ENCODE data around the gene PSMA5. TPM values are rescaled to one million over a fixed set of nuclear protein-coding genes. Genes with fewer than 3 reads are reported as not detected.

PSMA5 gene
- total RNA-seq, 1 donor from 2014 or later = 143 TPM

GRCh38 chr1:109444346-109444745 is 18.1 kb upstream of the PSMA5 start:
- Histone ChIP-seq H3K4me3 (ENCODE audit: insufficient read depth, low read depth, low read length) (no peak overlapping the region), H3K9me3 (ENCODE audit: insufficient read depth, low read depth, low read length) (no peaks in the 10 kb centered on the region), H3K27me3 (ENCODE audit: insufficient read depth, low read length) (peaks cover 18% of the 10 kb centered on the region), H2AFZ (ENCODE audit: low read depth, low read length) (no peak overlapping the region), H3K9ac (ENCODE audit: low read length) (no peak overlapping the region), H4K20me1 (ENCODE audit: insufficient read depth, low read length) (no peaks in the 10 kb centered on the region), H3K79me2 (ENCODE audit: insufficient read depth, low read length) (no peaks in the 10 kb centered on the region), H3K27ac (ENCODE audit: low read depth, low read length) (no peak overlapping the region), H3K36me3 (ENCODE audit: insufficient read depth, low read length) (no peaks in the 10 kb centered on the region), H3K4me1 (ENCODE audit: insufficient read depth, low read length) (no peaks in the 10 kb centered on the region), H3K4me2 (ENCODE audit: low read length) (no peak overlapping the region)
- Mint-ChIP-seq H3K4me3 (ENCODE audit: unreplicated experiment) (no peak overlapping the region), H3K27me3 (ENCODE audit: low read depth, unreplicated experiment) (peaks cover 8% of the 10 kb centered on the region), H3K9me3 (ENCODE audit: unreplicated experiment) (no peaks in the 10 kb centered on the region), H3K27ac (ENCODE audit: unreplicated experiment) (no peak overlapping the region), H3K4me1 (ENCODE audit: low read depth, unreplicated experiment) (no peaks in the 10 kb centered on the region), H3K36me3 (ENCODE audit: low read depth, unreplicated experiment) (no peaks in the 10 kb centered on the region)
- FAIRE-seq = no peak
- no peak for DNase-seq (ENCODE audit: low read depth)
- TF ChIP-seq EZH2 (IDR thresholded peaks at IDR 0.05; ENCODE audit: insufficient read depth, low read length) = no peak
- TF ChIP-seq, protein P1, sequence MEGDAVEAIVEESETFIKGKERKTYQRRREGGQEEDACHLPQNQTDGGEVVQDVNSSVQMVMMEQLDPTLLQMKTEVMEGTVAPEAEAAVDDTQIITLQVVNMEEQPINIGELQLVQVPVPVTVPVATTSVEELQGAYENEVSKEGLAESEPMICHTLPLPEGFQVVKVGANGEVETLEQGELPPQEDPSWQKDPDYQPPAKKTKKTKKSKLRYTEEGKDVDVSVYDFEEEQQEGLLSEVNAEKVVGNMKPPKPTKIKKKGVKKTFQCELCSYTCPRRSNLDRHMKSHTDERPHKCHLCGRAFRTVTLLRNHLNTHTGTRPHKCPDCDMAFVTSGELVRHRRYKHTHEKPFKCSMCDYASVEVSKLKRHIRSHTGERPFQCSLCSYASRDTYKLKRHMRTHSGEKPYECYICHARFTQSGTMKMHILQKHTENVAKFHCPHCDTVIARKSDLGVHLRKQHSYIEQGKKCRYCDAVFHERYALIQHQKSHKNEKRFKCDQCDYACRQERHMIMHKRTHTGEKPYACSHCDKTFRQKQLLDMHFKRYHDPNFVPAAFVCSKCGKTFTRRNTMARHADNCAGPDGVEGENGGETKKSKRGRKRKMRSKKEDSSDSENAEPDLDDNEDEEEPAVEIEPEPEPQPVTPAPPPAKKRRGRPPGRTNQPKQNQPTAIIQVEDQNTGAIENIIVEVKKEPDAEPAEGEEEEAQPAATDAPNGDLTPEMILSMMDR (IDR thresholded peaks at IDR 0.05; ENCODE audit: insufficient read depth, low read depth, low read length) = no peak

- Histone ChIP-seq H3K4me2 (ENCODE audit: low read length) (no peak overlapping the region), H3K36me3 (ENCODE audit: insufficient read depth, low read length) (no peaks in the 10 kb centered on the region), H3K79me2 (ENCODE audit: insufficient read depth, low read length) (no peaks in the 10 kb centered on the region), H3K9ac (ENCODE audit: low read length) (no peak overlapping the region), H3K27ac (ENCODE audit: low read depth, low read length) (no peak overlapping the region), H2AFZ (ENCODE audit: low read depth, low read length) (no peak overlapping the region), H3K4me3 (ENCODE audit: insufficient read depth, low read depth, low read length) (no peak overlapping the region), H4K20me1 (ENCODE audit: insufficient read depth, low read length) (no peaks in the 10 kb centered on the region), H3K4me1 (ENCODE audit: insufficient read depth, low read length) (peaks cover 7% of the 10 kb centered on the region), H3K27me3 (ENCODE audit: insufficient read depth, low read length) (peaks cover 18% of the 10 kb centered on the region), H3K9me3 (ENCODE audit: insufficient read depth, low read depth, low read length) (no peaks in the 10 kb centered on the region)
- no peak overlapping the region for H3K4me3 Mint-ChIP-seq (ENCODE audit: unreplicated experiment)
- H3K9me3 Mint-ChIP-seq (ENCODE audit: unreplicated experiment) = no peaks in the 10 kb centered on the region
- H3K27me3 Mint-ChIP-seq (ENCODE audit: low read depth, unreplicated experiment) = peaks cover 8% of the 10 kb centered on the region
- FAIRE-seq (no peak), DNase-seq (ENCODE audit: low read depth) (no peak)
- no peaks in the 10 kb centered on the region for H3K4me1 Mint-ChIP-seq (ENCODE audit: low read depth, unreplicated experiment)
- H3K27ac Mint-ChIP-seq (ENCODE audit: unreplicated experiment) = no peak overlapping the region
- no peaks in the 10 kb centered on the region for H3K36me3 Mint-ChIP-seq (ENCODE audit: low read depth, unreplicated experiment)
- TF ChIP-seq, protein P1 (IDR thresholded peaks at IDR 0.05; ENCODE audit: insufficient read depth, low read depth, low read length) = no peak
- no peak for TF ChIP-seq EZH2 (IDR thresholded peaks at IDR 0.05; ENCODE audit: insufficient read depth, low read length)
These were observed 17.2 kb upstream of the PSMA5 start for GRCh38 chr1:109443476-109443875.

GRCh38 chr1:109441069-109441468 is 14.8 kb upstream of the PSMA5 start:
- H3K4me3 ChIP-seq (ENCODE audit: insufficient read depth, low read depth, low read length) = no peak overlapping the region
- Mint-ChIP-seq H3K27ac (ENCODE audit: unreplicated experiment) (no peak overlapping the region), H3K36me3 (ENCODE audit: low read depth, unreplicated experiment) (peaks cover 2% of the 10 kb centered on the region), H3K9me3 (ENCODE audit: unreplicated experiment) (no peaks in the 10 kb centered on the region), H3K4me3 (ENCODE audit: unreplicated experiment) (no peak overlapping the region), H3K4me1 (ENCODE audit: low read depth, unreplicated experiment) (no peaks in the 10 kb centered on the region), H3K27me3 (ENCODE audit: low read depth, unreplicated experiment) (peaks cover 8% of the 10 kb centered on the region)
- H2AFZ ChIP-seq (ENCODE audit: low read depth, low read length) = no peak overlapping the region
- H3K36me3 ChIP-seq (ENCODE audit: insufficient read depth, low read length) = no peaks in the 10 kb centered on the region
- H3K27ac ChIP-seq (ENCODE audit: low read depth, low read length) = no peak overlapping the region
- H3K79me2 ChIP-seq (ENCODE audit: insufficient read depth, low read length) = no peaks in the 10 kb centered on the region
- FAIRE-seq = no peak
- no peak for DNase-seq (ENCODE audit: low read depth)
- no peak overlapping the region for H3K9ac ChIP-seq (ENCODE audit: low read length)
- H3K27me3 ChIP-seq (ENCODE audit: insufficient read depth, low read length) = peaks cover 14% of the 10 kb centered on the region
- TF ChIP-seq, protein P1 (IDR thresholded peaks at IDR 0.05; ENCODE audit: insufficient read depth, low read depth, low read length) = no peak
- TF ChIP-seq EZH2 (IDR thresholded peaks at IDR 0.05; ENCODE audit: insufficient read depth, low read length) = no peak
- H3K4me2 ChIP-seq (ENCODE audit: low read length) = no peak overlapping the region
- H3K9me3 ChIP-seq (ENCODE audit: insufficient read depth, low read depth, low read length) = no peaks in the 10 kb centered on the region
- no peaks in the 10 kb centered on the region for H4K20me1 ChIP-seq (ENCODE audit: insufficient read depth, low read length)
- H3K4me1 ChIP-seq (ENCODE audit: insufficient read depth, low read length) = peaks cover 11% of the 10 kb centered on the region
